GM18951 (cell line): ENCODE data around the gene ATP2C2.

Source experiments
- POLR2A ChIP-seq: IDR thresholded peaks from 4 replicates; pipeline ENCODE4 v1.6.1; 2011; ENCODE audit warnings: mild to moderate bottlenecking; ENCODE audit not compliant: insufficient read length, insufficient read depth; ENCODE audit errors: extremely low read depth
- in situ Hi-C: fragments of 300-500 bp; cut with MboI; formaldehyde crosslinking; loops from one replicate; pipeline ENCODE4 v1.12.0; 2022; ENCODE audit warnings: low sequenced_read_pairs, mixed read lengths, inconsistent platforms; ENCODE audit not compliant: unreplicated experiment

The ATP2C2 gene

DNA sequence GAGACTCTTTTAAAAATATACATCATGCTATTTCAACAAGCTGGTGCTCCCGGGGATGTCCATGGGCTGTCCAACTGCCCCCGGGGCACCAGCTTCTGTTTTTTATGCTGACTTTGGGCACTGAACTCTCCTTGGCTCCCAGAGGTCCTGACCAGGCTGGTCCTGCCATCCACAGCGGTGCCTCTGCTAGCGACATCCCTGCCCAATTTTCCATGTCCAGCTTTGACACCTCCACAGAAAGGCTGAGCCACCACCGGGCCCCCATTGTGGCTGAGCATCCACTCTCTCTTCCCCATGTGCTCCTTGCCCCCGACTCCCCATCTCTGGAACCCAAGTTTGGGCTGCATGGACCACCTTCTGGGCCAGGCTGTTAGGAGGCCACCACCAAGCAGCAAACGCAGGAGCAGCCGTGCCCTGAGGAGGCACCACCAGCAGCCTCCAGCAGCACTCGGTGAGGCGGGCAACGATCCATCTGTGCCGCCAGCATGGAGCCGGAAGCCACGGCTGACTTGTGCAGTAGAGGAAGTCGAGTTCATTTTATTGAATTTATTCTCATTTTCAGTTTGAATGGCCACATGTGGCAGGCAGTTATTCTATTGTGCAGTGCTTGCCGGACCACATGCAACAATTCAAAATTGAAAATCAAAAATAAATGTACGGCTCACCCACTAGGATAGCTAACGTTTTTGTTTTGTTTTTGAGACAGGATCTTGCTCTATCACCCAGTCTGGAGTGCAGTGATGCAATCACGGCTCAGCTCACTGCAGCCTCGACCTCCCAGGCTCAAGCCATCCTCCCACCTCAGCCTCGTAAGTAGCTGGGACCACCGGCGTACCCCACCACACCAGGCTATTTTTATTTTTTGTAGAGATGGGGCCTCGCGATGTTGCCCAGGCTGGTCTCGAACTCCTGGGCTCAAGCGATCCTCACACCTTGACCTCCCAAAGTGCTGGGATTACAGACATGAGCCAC, 139.0 kb downstream of the ATP2C2 start:
- TF ChIP-seq POLR2A, result peak; percentile 60
- in situ Hi-C loops, result no loop called here

GRCh38 chr16:84508502-84508901, 140.2 kb downstream of the ATP2C2 start:
- in situ Hi-C loops, result no loop called here
- no peak for TF ChIP-seq POLR2A

GRCh38 chr16:84509032-84509950, 141.0 kb downstream of the ATP2C2 start:
- TF ChIP-seq POLR2A, result no peak
- in situ Hi-C loops, result no loop called here

GRCh38 chr16:84511180-84511800, 143.0 kb downstream of the ATP2C2 start:
- TF ChIP-seq POLR2A, result no peak
- in situ Hi-C loops, result loop anchor here (5.0 kb wide), 2 partner anchors 111 to 231 kb away; no protein-coding TSS in a partner anchor

GRCh38 chr16:84511831-84512230, 143.5 kb downstream of the ATP2C2 start:
- in situ Hi-C loops, result loop anchor here (5.0 kb wide), 2 partner anchors 110 to 230 kb away; no protein-coding TSS in a partner anchor
- TF ChIP-seq POLR2A, result no peak

GRCh38 chr16:84513123-84513522, 144.8 kb downstream of the ATP2C2 start:
- in situ Hi-C loops, result loop anchor here (5.0 kb wide), 2 partner anchors 109 to 229 kb away; no protein-coding TSS in a partner anchor
- TF ChIP-seq POLR2A, result no peak

GRCh38 chr16:84513666-84514065, 145.3 kb downstream of the ATP2C2 start:
- TF ChIP-seq POLR2A, result no peak
- in situ Hi-C loops, result loop anchor here (5.0 kb wide), 2 partner anchors 109 to 229 kb away; no protein-coding TSS in a partner anchor
